Ovary (tissue), 9 donors: ENCODE results near the gene SERPINB6. TPM values are rescaled to one million over a fixed set of nuclear protein-coding genes. Genes with fewer than 3 reads are reported as not detected.

Experiments
- DNase-seq, 5 donors: peaks; one replicate each; pipeline ENCODE4 v3.0.0-alpha.2; 2019 to 2020
- H3K27ac ChIP-seq, 2 donors: fragments of 200-600 bp; one replicate each; pipeline versions ENCODE4 v1.5.1 to v1.8.0; 2019 to 2022
- H3K27me3 ChIP-seq: fragments of 200-600 bp; one replicate; pipeline ENCODE4 v1.8.0; 2022
- H3K36me3 ChIP-seq: fragments of 200-600 bp; sonication (generic); one replicate; pipeline ENCODE4 v1.5.1; 2019
- H3K4me1 ChIP-seq: one replicate; pipeline ENCODE4 v1.8.1; 2013; ENCODE audit warnings: mild to moderate bottlenecking, moderate library complexity; ENCODE audit not compliant: insufficient read depth
- H3K4me3 ChIP-seq: fragments of 200-600 bp; sonication (generic); one replicate; pipeline ENCODE4 v1.5.1; 2017
- H3K9me3 ChIP-seq, 2 donors: fragments of 200-600 bp in 1 of 2; sonication (generic) in 1 of 2; one replicate each; pipeline versions ENCODE4 v1.5.1 to v1.8.1; 2013 to 2019; ENCODE audit warnings: mild to moderate bottlenecking in 1 of 2, moderate library complexity in 1 of 2
- EP300 ChIP-seq: sonication (generic); formaldehyde crosslinking; IDR thresholded peaks from one replicate; pipeline ENCODE4 v1.6.1; 2017; ENCODE audit warnings: antibody characterized with exemption
- POLR2A ChIP-seq: fragments of 450-650 bp; IDR thresholded peaks from one replicate; pipeline ENCODE4 v1.6.1; 2017; ENCODE audit warnings: antibody characterized with exemption, mild to moderate bottlenecking, moderate library complexity
- WGBS, 3 donors: extraction: QIAGEN DNeasy Blood & Tissue Kit in 1 of 3; methylation state at CpG; one replicate each; pipeline versions ENCODE4 v1.1.5 to v1.1.7; 2013 to 2017; 5-methylcytosine and 5-hydroxymethylcytosine counted together
- intact Hi-C, 4 donors: fragments of 100-400 bp; cut with DNase I; formaldehyde crosslinking; loops; one replicate each; pipeline versions ENCODE4 v1.11.0 to v1.15.1; 2022 to 2023
- polyA plus RNA-seq, 2 donors: library from polyadenylated mRNA; stranded (reverse); fragments of 200-250 nt in 1 of 2; fragments of 350-450 nt in 1 of 2; fragmentation: Illumina TruSeq in 1 of 2; extraction: RNeasy Lipid Tissue Mini Kit (QIAGEN cat#74804) in 1 of 2; gene quantifications; one replicate each; pipeline ENCODE4 v1.2.3, GENCODE V29; 2013 to 2014
- total RNA-seq, 7 donors: library from RNA; depleted of rRNA in 2 of 7; stranded (reverse); fragments of >200 nt in 2 of 7; fragmentation: NEBNext Ultra II Directional in 3 of 7; extraction: Animal tissue kit (Norgen Biotek cat#: 25700) in 3 of 7; gene quantifications; one replicate each; pipeline versions ENCODE4 v1.1.0 to v1.2.4, GENCODE V29; 2016 to 2023
- TF ChIP-seq, protein P1 (sequence below), 3 donors: fragments of 450-650 bp in 2 of 3; fragments of 200-600 bp in 1 of 3; IDR thresholded peaks; one replicate each; pipeline versions ENCODE4 v1.5.1 to v1.8.0; 2016 to 2022; ENCODE audit warnings: antibody characterized with exemption in 3 of 3, mild to moderate bottlenecking in 1 of 3
- donor health status: DM: no; HTN: no; CAD: no; lungs with moderate emphysema.
- donor health status: DM: no; HTN: no; CAD: no.
- donor health status: Bipolar disorder and iron deficiency.
- donor health status: DM: yes; HTN: yes; CAD: no.
- donor health status: DM: no; HTN: no; CAD: no.
- donor health status: DM: yes; HTN: yes; CAD: no.

The SERPINB6 gene
- total and polyA plus RNA-seq, 9 donors = 98.1 to 252 (median 156) TPM

DNA sequence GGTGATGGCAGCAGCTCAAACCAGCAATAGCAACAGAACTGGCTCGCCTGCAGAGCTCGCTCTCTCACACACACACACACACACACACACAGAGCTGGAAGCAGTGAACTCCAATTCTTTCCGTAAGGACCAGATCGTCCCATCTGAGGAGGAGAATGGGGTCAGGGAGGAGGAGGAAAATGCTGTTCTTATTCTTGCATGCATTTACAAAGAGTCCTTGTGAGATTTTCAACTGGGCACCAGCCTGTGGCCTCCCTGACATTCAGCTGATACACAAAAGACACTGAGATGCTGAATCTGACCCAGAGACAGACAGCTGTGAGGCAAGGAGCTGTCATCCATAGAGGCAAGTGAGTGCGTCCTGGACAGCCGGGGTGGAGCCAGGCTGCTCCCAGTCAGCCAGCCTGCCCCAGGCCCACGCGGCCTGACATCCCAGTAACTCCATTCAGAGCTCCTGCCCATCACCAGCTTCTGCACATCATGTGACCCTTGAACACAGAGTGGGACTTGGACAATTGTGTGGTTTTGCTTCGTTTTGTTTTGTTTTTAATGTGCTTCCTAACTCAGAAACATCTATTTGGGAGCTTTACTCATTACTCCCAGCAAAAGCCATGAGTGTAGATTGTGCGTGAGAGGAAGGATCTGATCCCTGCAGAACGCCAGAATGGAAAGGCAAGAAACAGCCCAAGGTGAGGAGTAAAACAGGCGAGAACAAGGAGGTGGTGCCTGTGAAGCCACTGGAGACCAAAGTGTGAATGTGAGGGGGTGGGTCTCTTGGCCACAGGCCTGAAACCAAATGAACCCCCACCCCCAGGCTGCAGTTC, 70.3 kb downstream of the SERPINB6 start:
- intact Hi-C loops = no loop called here

DNA sequence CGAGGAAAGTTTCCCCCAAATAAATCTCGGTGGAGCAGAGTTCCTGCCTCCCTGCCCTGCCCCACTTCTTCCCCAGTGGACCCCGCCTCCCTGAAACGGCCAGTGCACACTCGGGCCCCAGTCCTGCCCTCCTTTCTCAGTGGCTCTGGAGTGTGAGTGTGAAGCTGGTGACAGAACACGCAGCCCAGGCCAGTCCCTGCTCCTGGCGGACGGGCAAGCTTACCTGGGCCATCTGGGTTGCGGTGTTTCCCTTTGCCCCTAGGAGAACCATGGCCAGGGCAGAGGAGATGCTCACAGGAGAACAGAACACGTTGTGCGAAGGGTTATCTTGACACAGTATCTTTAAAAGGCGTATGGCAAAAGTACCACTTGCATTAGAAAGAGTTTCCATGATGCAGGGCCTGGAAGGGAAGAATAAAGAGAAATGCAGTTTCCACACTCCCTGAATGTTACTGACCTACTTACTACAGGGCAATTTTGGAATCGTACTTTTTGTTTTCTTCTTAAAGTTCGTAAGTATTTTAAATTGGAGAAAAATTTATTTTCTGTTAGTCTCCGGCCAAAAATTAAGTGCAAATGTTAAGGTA, 71.1 kb downstream of the SERPINB6 start:
- H3K27ac ChIP-seq = no peak overlapping the region
- WGBS, 3 donors = 62 to 71% (median 65%) methylated on average over 15 of the region's 15 CpGs
- intact Hi-C loops = no loop called here
- H3K4me1 ChIP-seq = no peaks in the 10 kb centered on the region
- no peaks in the 10 kb centered on the region for H3K36me3 ChIP-seq
- H3K9me3 ChIP-seq = no peaks in the 10 kb centered on the region
- DNase-seq = no peak
- H3K4me3 ChIP-seq = no peak overlapping the region
- H3K27me3 ChIP-seq = no peaks in the 10 kb centered on the region
- TF ChIP-seq, protein P1, sequence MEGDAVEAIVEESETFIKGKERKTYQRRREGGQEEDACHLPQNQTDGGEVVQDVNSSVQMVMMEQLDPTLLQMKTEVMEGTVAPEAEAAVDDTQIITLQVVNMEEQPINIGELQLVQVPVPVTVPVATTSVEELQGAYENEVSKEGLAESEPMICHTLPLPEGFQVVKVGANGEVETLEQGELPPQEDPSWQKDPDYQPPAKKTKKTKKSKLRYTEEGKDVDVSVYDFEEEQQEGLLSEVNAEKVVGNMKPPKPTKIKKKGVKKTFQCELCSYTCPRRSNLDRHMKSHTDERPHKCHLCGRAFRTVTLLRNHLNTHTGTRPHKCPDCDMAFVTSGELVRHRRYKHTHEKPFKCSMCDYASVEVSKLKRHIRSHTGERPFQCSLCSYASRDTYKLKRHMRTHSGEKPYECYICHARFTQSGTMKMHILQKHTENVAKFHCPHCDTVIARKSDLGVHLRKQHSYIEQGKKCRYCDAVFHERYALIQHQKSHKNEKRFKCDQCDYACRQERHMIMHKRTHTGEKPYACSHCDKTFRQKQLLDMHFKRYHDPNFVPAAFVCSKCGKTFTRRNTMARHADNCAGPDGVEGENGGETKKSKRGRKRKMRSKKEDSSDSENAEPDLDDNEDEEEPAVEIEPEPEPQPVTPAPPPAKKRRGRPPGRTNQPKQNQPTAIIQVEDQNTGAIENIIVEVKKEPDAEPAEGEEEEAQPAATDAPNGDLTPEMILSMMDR (IDR thresholded peaks at IDR 0.05) = no peak
- TF ChIP-seq POLR2A (no peak), EP300 (no peak)

More for the DNA sequence above, 70.3 kb downstream of the SERPINB6 start:
- H3K4me1 ChIP-seq = no peaks in the 10 kb centered on the region
- H3K27ac ChIP-seq = no peak overlapping the region
- no peaks in the 10 kb centered on the region for H3K27me3 ChIP-seq
- 57 to 62% (median 61%) methylated on average over 12 of the region's 12 CpGs for WGBS, 3 donors
- H3K36me3 ChIP-seq = no peaks in the 10 kb centered on the region
- H3K4me3 ChIP-seq = no peak overlapping the region
- no peaks in the 10 kb centered on the region for H3K9me3 ChIP-seq
- TF ChIP-seq EP300 (no peak), POLR2A (no peak)
- TF ChIP-seq, protein P1 (IDR thresholded peaks at IDR 0.05) = no peak
- DNase-seq = peak in 3 of 5 donors; percentile 31 to 53 (median 45)

GRCh38 chr6:2899596-2899995, 71.8 kb downstream of the SERPINB6 start:
- no peaks in the 10 kb centered on the region for H3K4me1 ChIP-seq
- H3K4me3 ChIP-seq = no peak overlapping the region
- TF ChIP-seq, protein P1 (IDR thresholded peaks at IDR 0.05) = no peak
- TF ChIP-seq EP300 = no peak
- no peak for TF ChIP-seq POLR2A
- 95 to 98% (median 98%) methylated on average over 6 of the region's 6 CpGs for WGBS, 3 donors
- no peaks in the 10 kb centered on the region for H3K9me3 ChIP-seq
- H3K27me3 ChIP-seq = no peaks in the 10 kb centered on the region
- no peaks in the 10 kb centered on the region for H3K36me3 ChIP-seq
- H3K27ac ChIP-seq = no peak overlapping the region
- intact Hi-C loops = no loop called here
- no peak for DNase-seq

Other genes starting within 250 kb of the SERPINB6 start
- gene MYLK4, start 220.6 kb downstream of the SERPINB6 start, total RNA-seq = under 1 TPM; 0.24 to 0.83 (median 0.50) TPM
- gene MYLK4, start 220.6 kb downstream of the SERPINB6 start, polyA plus RNA-seq = under 1 TPM; 0.38 to 0.52 TPM
- 10 to 100 TPM; 30.4 to 73.4 (median 34.6) TPM for gene WRNIP1, start 206.2 kb downstream of the SERPINB6 start, total RNA-seq
- gene WRNIP1, start 206.2 kb downstream of the SERPINB6 start, polyA plus RNA-seq = 10 to 100 TPM; 33.9 to 39.5 TPM
- gene SERPINB1, start 129.7 kb downstream of the SERPINB6 start, total RNA-seq = 10 to 100 TPM; 13.5 to 38.1 (median 27.7) TPM
- 10 to 100 TPM; 25.9 to 57.0 TPM for gene SERPINB1, start 129.7 kb downstream of the SERPINB6 start, polyA plus RNA-seq
- 10 to 100 TPM in 2 of 7 donors, 1 to 10 TPM in 5; 3.0 to 14.6 (median 3.8) TPM for gene SERPINB9, start 68.3 kb downstream of the SERPINB6 start, total RNA-seq
- 1 to 10 TPM; 1.9 to 6.9 TPM for gene SERPINB9, start 68.3 kb downstream of the SERPINB6 start, polyA plus RNA-seq
- gene NQO2, start 28.3 kb upstream of the SERPINB6 start, total RNA-seq = 10 to 100 TPM; 16.2 to 41.1 (median 26.8) TPM
- 10 to 100 TPM; 31.6 to 48.4 TPM for gene NQO2, start 28.3 kb upstream of the SERPINB6 start, polyA plus RNA-seq
- 10 to 100 TPM; 10.5 to 16.2 (median 15.1) TPM for gene RIPK1, start 96.9 kb upstream of the SERPINB6 start, total RNA-seq
- 10 to 100 TPM; 10.4 to 29.1 TPM for gene RIPK1, start 96.9 kb upstream of the SERPINB6 start, polyA plus RNA-seq
- 10 to 100 TPM in 6 of 7 donors, 1 to 10 TPM in 1; 6.1 to 18.0 (median 13.9) TPM for gene BPHL, start 147.1 kb upstream of the SERPINB6 start, total RNA-seq
- gene BPHL, start 147.1 kb upstream of the SERPINB6 start, polyA plus RNA-seq = 10 to 100 TPM; 10.4 to 23.7 TPM
- 10 to 100 TPM in 6 of 7 donors, 1 to 10 TPM in 1; 9.8 to 32.7 (median 18.0) TPM for gene TUBB2A, start 186.0 kb upstream of the SERPINB6 start, total RNA-seq
- 1 to 10 TPM; 5.7 to 9.3 TPM for gene TUBB2A, start 186.0 kb upstream of the SERPINB6 start, polyA plus RNA-seq